ENCODE data around the gene ZNF692.

The ZNF692 gene

DNA sequence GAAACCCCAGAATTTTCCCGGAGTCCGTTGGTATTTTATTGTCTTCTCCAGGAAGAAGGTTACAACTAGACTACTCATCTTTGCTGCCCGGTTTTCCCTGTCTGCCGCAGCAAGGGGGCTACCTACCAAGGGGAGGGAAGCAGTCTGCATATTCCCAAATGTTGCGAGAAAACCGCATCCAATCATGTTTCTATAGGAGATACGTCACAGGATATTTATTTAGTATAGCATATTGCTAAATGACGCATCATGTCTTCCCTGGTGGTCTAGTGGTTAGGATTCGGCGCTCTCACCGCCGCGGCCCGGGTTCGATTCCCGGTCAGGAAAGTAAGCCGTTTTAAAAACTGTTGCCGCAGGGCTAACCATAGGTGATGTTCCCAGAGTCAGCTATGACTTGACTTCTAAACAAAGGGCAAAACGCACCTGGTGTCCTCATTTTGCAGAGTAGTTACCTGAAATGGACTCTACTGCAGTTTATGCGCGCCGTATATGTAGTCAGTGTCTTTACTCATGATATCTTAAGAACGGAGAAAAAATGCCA is 15.2 kb upstream of the ZNF692 start:
- WGBS (ENCODE audit: insufficient coverage, insufficient read length), result no CpG with 5 or more reads among the region's 23 CpGs
- no peak overlapping the region for H3K27ac ChIP-seq (ENCODE audit: low read length)
- H3K4me1 ChIP-seq (ENCODE audit: control insufficient read depth, insufficient read depth, low read length), result no peaks in the 10 kb centered on the region
- peak; percentile 57 for DNase-seq (ENCODE audit: low read depth, low spot score)
- H3K27me3 ChIP-seq (ENCODE audit: control insufficient read depth, insufficient read depth, low read length), result no peaks in the 10 kb centered on the region
- H3K4me3 ChIP-seq (ENCODE audit: low read length), result peak overlapping the region; percentile 90; the same call in 1 of the 2 replicates
- no peaks in the 10 kb centered on the region for H3K36me3 ChIP-seq (ENCODE audit: control insufficient read depth, insufficient read depth, low read length)
- H3K9me3 ChIP-seq (ENCODE audit: control insufficient read depth, insufficient read depth, low read length), result no peaks in the 10 kb centered on the region

DNA sequence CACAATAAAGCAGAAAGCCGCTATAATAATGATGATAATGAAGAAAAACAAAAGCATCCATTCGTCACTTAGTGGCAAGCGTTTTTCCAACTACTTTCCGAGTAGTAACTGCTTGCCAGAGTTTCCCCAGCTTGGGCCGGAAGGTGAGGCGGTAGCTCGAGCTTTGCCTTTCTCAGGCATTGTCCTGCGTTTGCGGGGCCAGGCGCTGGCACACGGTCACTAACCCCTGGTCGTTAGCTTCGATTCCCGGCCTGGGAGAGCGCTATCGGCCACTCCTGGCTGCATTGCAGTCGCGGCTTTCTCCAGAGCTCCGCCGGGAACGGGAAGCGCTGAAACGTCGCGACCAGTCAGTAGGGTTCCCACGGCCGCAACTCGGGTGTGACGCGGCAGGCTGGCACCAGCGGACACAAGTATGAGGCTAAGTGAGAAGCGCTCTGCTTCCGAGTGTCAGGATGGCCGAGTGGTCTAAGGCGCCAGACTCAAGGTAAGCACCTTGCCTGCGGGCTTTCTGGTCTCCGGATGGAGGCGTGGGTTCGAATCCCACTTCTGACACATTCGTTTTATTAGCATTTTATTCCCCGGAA is 14.6 kb upstream of the ZNF692 start:
- Histone ChIP-seq H3K4me1 (ENCODE audit: control insufficient read depth, insufficient read depth, low read length) (no peaks in the 10 kb centered on the region), H3K27ac (ENCODE audit: low read length) (no peak overlapping the region)

DNA sequence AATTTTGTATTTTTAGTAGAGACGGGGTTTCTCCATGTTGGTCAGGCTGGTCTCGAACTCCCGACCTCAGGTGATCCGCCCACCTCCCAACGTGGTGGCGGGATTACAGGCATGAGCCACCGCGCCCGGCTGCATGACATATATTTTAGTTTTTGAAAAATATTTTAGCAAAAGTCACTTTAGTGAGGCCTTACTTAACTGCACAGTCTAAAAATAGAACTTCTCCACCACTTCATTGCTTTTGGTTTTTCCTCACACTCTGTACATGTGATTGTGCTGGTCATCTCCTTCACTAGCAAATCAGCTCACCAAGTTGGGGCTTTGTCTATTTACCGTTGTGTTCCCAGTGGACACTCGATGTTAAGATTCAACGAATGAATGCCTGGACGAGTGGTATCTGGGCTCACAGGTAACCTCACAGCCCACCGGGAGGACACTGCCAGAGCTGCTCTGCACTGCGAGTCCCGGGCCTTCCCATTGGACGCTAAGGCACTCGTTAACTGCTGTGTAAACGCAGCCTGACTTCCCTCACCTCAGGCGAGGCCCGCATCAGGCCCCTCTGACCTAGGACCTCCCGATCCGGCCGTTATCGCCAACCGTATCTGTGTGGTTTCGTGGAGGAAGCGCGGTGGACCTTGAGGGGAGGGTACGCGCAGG is 14.0 kb upstream of the ZNF692 start:
- Histone ChIP-seq H3K27ac (ENCODE audit: low read length) (no peak overlapping the region), H3K36me3 (ENCODE audit: control insufficient read depth, insufficient read depth, low read length) (no peaks in the 10 kb centered on the region), H3K4me1 (ENCODE audit: control insufficient read depth, insufficient read depth, low read length) (no peaks in the 10 kb centered on the region), H3K9me3 (ENCODE audit: control insufficient read depth, insufficient read depth, low read length) (no peaks in the 10 kb centered on the region), H3K27me3 (ENCODE audit: control insufficient read depth, insufficient read depth, low read length) (no peaks in the 10 kb centered on the region), H3K4me3 (ENCODE audit: low read length) (peak overlapping the region; percentile 90)
- peak; percentile 68 for DNase-seq (ENCODE audit: low read depth, low spot score)
- WGBS (ENCODE audit: insufficient coverage, insufficient read length), result no CpG with 5 or more reads among the region's 31 CpGs

More for the DNA sequence above, 14.6 kb upstream of the ZNF692 start:
- Histone ChIP-seq H3K9me3 (ENCODE audit: control insufficient read depth, insufficient read depth, low read length) (no peaks in the 10 kb centered on the region), H3K27me3 (ENCODE audit: control insufficient read depth, insufficient read depth, low read length) (no peaks in the 10 kb centered on the region), H3K4me3 (ENCODE audit: low read length) (peak overlapping the region; percentile 90), H3K36me3 (ENCODE audit: control insufficient read depth, insufficient read depth, low read length) (no peaks in the 10 kb centered on the region)
- WGBS (ENCODE audit: insufficient coverage, insufficient read length), result no CpG with 5 or more reads among the region's 41 CpGs
- peak; percentile 82 for DNase-seq (ENCODE audit: low read depth, low spot score)

DNA sequence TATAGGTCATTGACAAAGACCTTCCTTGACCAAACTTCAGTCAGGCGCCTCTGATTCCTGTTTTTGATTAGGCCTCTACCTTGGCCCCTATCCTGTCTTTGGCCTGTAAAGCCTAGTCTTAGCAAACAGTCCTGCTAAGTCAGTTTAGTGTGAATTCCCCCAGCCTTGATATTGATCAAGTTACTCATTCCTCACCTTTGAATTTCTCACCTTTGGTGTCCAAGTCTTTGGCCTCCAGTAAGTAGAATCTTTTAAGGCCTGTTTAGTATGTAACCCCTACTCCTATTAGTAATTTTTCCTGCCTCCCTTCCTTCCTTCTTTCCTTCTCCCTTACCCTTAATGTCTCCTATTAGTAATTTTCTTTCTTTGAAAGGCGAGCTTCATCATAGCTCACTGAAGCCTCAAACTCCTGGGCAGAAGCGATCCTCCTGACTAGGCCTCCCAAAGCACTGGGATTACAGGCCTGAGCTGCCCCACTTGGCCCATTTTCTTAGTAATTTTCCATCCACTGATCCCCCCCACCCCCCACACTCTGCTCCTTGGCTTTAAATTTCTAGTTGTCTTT is 13.0 kb upstream of the ZNF692 start:
- no CpG with 5 or more reads among the region's 3 CpGs for WGBS (ENCODE audit: insufficient coverage, insufficient read length)
- Histone ChIP-seq H3K27me3 (ENCODE audit: control insufficient read depth, insufficient read depth, low read length) (no peaks in the 10 kb centered on the region), H3K4me1 (ENCODE audit: control insufficient read depth, insufficient read depth, low read length) (no peaks in the 10 kb centered on the region), H3K4me3 (ENCODE audit: low read length) (no peak overlapping the region), H3K36me3 (ENCODE audit: control insufficient read depth, insufficient read depth, low read length) (no peaks in the 10 kb centered on the region), H3K27ac (ENCODE audit: low read length) (no peak overlapping the region), H3K9me3 (ENCODE audit: control insufficient read depth, insufficient read depth, low read length) (no peaks in the 10 kb centered on the region)
- DNase-seq (ENCODE audit: low read depth, low spot score), result no peak

DNA sequence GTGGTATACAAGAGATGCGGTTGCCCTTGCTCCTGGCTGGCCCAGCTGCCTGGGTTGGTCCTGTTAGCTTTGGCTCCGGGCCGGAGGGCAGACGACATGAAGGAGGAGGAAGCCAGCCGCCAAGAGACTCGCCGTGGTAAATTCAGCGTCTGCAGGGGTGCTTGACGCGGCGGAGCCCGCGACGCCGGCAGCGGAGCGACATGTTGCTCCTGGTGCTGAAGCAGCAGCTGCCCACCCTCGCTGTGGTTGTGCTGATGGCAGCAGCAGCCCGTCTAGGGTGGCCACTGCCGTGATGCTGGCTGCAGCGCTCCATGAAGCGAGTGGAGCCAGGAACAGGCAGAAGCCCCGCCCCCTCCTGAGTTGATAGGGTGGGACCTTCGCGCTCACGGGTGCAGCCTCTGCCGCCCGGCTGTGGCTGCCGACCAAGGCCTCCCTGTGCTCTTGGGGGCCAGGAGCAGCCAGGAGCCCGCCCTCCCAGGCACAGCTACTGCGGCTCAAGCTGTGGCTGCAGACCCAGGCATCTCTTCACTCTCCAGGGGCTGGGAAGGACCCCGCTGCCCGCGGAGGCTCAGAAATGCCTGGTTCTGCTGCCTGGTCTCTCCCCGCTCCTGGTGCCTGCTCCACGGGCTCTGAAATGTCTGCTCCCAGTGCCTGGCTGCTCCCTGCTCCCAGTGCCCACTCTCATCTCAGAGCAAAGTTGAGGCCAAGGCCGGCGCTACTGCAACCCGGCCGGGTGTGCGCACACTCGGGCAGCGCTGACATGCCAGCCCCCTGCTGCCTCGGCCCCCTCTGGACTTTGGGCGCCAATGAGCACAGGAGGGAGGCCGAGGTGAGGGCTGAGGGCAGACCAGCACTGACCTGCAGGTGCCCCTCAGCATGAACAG is 4.4 kb upstream of the ZNF692 start:
- 0 out of 2 replicates have a peak, but pooled peaks cover 2% of the 10 kb centered on the region for H3K4me1 ChIP-seq (ENCODE audit: control insufficient read depth, insufficient read depth, low read length)
- H3K36me3 ChIP-seq (ENCODE audit: control insufficient read depth, insufficient read depth, low read length), result no peaks in the 10 kb centered on the region
- no CpG with 5 or more reads among the region's 46 CpGs for WGBS (ENCODE audit: insufficient coverage, insufficient read length)
- H3K27ac ChIP-seq (ENCODE audit: low read length), result no peak overlapping the region
- H3K9me3 ChIP-seq (ENCODE audit: control insufficient read depth, insufficient read depth, low read length), result no peaks in the 10 kb centered on the region
- DNase-seq (ENCODE audit: low read depth, low spot score), result no peak
- 0 out of 2 replicates have a peak, but pooled peaks cover 1% of the 10 kb centered on the region for H3K27me3 ChIP-seq (ENCODE audit: control insufficient read depth, insufficient read depth, low read length)
- peak overlapping the region; percentile 52; the same call in 1 of the 2 replicates for H3K4me3 ChIP-seq (ENCODE audit: low read length)

DNA sequence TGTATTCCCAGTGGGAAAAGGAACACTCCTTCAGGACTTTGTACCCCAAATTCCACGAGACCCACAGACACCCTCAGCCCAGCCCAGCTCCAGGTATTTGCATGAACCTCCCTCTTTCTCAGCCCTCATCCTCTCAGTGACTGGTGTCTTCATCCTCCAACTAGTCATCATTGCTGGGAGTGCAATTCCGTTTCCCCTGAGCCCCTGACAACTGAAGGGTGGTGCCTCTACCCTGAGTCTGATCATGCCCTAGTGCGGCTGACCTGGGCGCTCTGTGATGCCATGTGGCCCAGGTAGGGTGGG is 3.8 kb upstream of the ZNF692 start:
- H3K27me3 ChIP-seq (ENCODE audit: control insufficient read depth, insufficient read depth, low read length), result 0 out of 2 replicates have a peak, but pooled peaks cover 1% of the 10 kb centered on the region
- H3K4me3 ChIP-seq (ENCODE audit: low read length), result peak overlapping the region; percentile 52; the same call in 1 of the 2 replicates
- H3K36me3 ChIP-seq (ENCODE audit: control insufficient read depth, insufficient read depth, low read length), result no peaks in the 10 kb centered on the region
- DNase-seq (ENCODE audit: low read depth, low spot score), result no peak
- H3K9me3 ChIP-seq (ENCODE audit: control insufficient read depth, insufficient read depth, low read length), result no peaks in the 10 kb centered on the region
- no peak overlapping the region for H3K27ac ChIP-seq (ENCODE audit: low read length)
- no CpG with 5 or more reads among the region's 4 CpGs for WGBS (ENCODE audit: insufficient coverage, insufficient read length)
- H3K4me1 ChIP-seq (ENCODE audit: control insufficient read depth, insufficient read depth, low read length), result 0 out of 2 replicates have a peak, but pooled peaks cover 2% of the 10 kb centered on the region

DNA sequence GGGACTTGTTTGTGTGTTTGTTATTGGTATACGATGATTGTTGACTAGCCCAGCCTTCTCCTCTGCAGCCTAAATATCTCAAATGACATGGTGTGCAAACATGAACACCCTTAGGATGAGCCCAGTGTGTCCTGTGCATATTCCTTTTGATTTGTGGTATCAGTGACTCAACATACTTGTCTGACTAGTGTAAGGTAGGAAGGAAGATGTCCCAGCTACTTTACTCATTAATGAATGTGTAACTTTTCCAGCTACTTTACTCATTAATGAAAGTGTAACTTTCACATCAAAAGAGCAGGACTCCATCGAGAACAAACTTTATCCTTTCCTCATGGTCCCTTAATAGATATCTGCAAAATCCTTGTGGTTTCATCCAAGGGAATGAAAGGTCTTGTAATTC is 2.7 kb upstream of the ZNF692 start:
- Histone ChIP-seq H3K27ac (ENCODE audit: low read length) (no peak overlapping the region), H3K4me3 (ENCODE audit: low read length) (no peak overlapping the region), H3K36me3 (ENCODE audit: control insufficient read depth, insufficient read depth, low read length) (no peaks in the 10 kb centered on the region), H3K27me3 (ENCODE audit: control insufficient read depth, insufficient read depth, low read length) (0 out of 2 replicates have a peak, but pooled peaks cover 1% of the 10 kb centered on the region), H3K9me3 (ENCODE audit: control insufficient read depth, insufficient read depth, low read length) (no peaks in the 10 kb centered on the region), H3K4me1 (ENCODE audit: control insufficient read depth, insufficient read depth, low read length) (0 out of 2 replicates have a peak, but pooled peaks cover 6% of the 10 kb centered on the region)
- no peak for DNase-seq (ENCODE audit: low read depth, low spot score)
- WGBS (ENCODE audit: insufficient coverage, insufficient read length), result no CpG with 5 or more reads among the region's 2 CpGs

DNA sequence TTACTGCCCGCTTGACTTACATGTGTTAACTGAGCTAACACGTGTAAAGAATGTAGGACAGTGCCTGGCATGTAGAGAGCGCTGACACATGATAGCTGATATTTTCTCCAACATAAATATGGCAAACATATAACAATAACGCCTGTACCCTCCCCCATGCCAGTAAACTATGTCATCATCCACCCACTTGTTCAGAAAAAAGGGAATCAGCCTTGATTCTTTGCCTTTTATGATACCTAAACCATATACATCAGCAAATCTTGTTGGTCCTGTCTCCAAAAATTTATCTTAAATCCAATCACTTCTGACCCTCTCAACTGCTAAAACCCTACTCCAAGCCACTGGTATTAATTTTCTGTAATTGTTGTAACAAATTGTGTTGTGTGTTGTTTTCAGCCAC is 1.1 kb upstream of the ZNF692 start:
- 0 out of 2 replicates have a peak, but pooled peaks cover 3% of the 10 kb centered on the region for H3K36me3 ChIP-seq (ENCODE audit: control insufficient read depth, insufficient read depth, low read length)
- H3K4me1 ChIP-seq (ENCODE audit: control insufficient read depth, insufficient read depth, low read length), result 0 out of 2 replicates have a peak, but pooled peaks cover 6% of the 10 kb centered on the region
- H3K27me3 ChIP-seq (ENCODE audit: control insufficient read depth, insufficient read depth, low read length), result 0 out of 2 replicates have a peak, but pooled peaks cover 1% of the 10 kb centered on the region
- H3K4me3 ChIP-seq (ENCODE audit: low read length), result no peak overlapping the region
- H3K9me3 ChIP-seq (ENCODE audit: control insufficient read depth, insufficient read depth, low read length), result no peaks in the 10 kb centered on the region
- DNase-seq (ENCODE audit: low read depth, low spot score), result no peak
- no CpG with 5 or more reads among the region's 4 CpGs for WGBS (ENCODE audit: insufficient coverage, insufficient read length)
- H3K27ac ChIP-seq (ENCODE audit: low read length), result no peak overlapping the region

DNA sequence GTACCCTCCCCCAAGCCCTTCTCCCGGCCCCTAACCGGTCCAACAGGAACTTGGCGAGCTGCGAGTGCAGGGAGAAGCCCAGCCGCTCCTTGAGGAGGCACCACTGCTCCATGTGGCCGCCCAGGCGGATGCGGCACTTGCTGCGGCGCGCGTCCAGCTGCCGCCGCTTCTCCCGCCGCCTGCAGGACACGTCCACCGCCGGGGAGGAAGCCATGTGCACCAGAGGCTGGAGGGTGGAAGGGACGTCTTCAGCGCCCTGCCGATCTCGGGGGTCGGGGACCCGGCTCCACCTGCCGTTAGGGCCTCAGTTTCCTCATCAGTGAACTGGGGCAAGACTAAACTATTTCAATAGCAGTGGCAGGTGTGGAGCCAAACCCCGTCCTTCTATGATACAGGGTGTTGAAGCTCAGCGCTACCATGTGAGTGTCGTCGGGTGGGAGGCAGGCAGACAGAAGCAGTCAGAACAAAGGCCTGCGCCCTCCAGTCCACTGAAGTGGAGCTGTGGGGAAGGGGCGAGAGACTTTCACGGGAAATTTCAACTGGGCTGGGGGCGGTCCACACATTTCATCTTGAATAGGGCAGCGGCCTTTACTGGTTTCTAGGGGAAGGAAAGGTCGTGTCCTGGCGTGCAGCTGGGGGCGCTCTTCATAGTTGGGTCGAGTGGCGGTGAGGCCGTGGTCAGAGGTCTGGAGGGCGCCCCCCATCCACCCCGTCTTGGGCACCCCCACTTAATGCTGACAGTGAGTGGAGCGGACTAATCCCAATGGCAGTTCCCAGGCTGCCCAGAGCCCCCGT is 592 bp downstream of the ZNF692 start:
- peaks cover 12% of the 10 kb centered on the region; the same call in 1 of the 2 replicates for H3K36me3 ChIP-seq (ENCODE audit: control insufficient read depth, insufficient read depth, low read length)
- 0 out of 2 replicates have a peak, but pooled peaks cover 1% of the 10 kb centered on the region for H3K27me3 ChIP-seq (ENCODE audit: control insufficient read depth, insufficient read depth, low read length)
- H3K4me3 ChIP-seq (ENCODE audit: low read length), result peak overlapping the region; percentile 58; the same call in 1 of the 2 replicates
- no CpG with 5 or more reads among the region's 45 CpGs for WGBS (ENCODE audit: insufficient coverage, insufficient read length)
- no peaks in the 10 kb centered on the region for H3K9me3 ChIP-seq (ENCODE audit: control insufficient read depth, insufficient read depth, low read length)
- H3K27ac ChIP-seq (ENCODE audit: low read length), result no peak overlapping the region
- H3K4me1 ChIP-seq (ENCODE audit: control insufficient read depth, insufficient read depth, low read length), result 0 out of 2 replicates have a peak, but pooled peaks cover 4% of the 10 kb centered on the region
- no peak for DNase-seq (ENCODE audit: low read depth, low spot score)

All from iPS DF 6.9 (cell line).